HG02943 (cell line): ENCODE results near the gene ZKSCAN8.

Experiments
- ATAC-seq: cut with Tn5 transposase; IDR thresholded peaks from one replicate; pipeline ENCODE4 v1.9.1; 2021; ENCODE audit warnings: mild to moderate bottlenecking, low read depth, moderate library complexity; ENCODE audit not compliant: unreplicated experiment

The ZKSCAN8 gene

DNA sequence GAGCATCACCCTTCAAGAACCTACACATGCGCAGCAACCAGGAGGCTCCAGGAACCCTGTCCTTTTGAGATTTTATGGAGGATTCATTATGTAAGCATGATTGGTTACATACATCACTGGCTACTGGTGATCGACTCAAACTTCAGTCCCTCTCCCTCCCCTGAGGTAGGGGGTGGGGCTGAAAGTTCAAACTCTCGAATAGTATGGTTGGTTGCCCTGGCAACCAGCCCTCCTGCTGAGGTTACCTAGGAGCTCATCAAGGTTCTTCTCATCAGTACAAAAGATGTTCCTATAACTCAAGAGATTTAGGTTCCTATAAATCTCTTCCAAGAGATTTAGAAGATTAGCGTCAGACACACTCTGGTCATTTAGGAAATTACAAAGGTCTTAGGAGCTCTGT lies 61.5 kb downstream of the ZKSCAN8 start:
- no peak for ATAC-seq

DNA sequence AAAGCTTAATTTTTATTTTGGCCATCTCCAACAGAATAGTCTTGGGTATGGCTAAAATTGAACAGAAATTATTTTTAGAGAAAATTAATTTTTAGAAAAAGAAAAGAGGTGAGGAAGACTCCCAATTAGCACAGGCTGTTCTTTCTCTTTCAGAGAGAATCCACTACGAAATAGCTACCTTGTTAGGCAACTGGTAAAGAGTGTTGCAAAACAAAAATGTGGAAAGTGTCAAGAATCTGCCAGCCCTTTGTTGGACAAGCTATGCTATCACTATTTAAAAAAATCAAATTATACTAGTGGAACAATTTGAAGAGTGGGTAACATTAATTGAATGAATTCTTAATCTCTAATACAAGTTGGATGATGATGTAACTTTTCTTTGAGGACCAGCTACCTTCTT lies 64.2 kb downstream of the ZKSCAN8 start:
- no peak for ATAC-seq

- ATAC-seq: no peak
Observed at GRCh38 chr6:28206527-28206926, 64.8 kb downstream of the ZKSCAN8 start.

DNA sequence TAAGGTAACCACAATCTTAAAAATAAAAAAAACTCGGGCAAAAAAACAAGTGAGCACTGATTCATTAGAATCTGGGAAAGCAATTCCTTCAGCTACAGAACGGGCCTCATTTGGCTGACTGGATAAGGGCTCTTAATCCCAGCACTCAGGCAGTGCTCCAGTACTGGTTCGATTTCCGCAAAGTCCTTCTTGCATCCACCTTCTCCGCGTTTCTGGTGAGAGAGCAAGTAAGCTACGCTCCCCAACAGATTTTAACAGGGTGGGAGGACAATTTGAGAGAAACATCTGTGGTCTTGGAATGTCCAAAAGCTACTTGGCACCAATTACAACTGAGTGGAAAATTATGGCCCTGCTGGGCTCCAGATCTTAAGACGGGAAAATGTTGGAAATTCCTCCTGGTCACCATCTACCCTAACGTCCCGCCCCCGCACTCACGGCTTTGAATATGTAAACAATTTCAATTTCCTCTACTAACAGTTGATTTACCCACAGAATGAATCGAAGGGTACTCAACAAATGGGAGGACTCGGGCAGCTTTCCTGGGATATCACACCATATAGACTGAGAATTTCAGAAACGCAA lies 65.3 kb downstream of the ZKSCAN8 start:
- no peak for ATAC-seq

- no peak for ATAC-seq
Observed at GRCh38 chr6:28207510-28208110, 65.9 kb downstream of the ZKSCAN8 start.

DNA sequence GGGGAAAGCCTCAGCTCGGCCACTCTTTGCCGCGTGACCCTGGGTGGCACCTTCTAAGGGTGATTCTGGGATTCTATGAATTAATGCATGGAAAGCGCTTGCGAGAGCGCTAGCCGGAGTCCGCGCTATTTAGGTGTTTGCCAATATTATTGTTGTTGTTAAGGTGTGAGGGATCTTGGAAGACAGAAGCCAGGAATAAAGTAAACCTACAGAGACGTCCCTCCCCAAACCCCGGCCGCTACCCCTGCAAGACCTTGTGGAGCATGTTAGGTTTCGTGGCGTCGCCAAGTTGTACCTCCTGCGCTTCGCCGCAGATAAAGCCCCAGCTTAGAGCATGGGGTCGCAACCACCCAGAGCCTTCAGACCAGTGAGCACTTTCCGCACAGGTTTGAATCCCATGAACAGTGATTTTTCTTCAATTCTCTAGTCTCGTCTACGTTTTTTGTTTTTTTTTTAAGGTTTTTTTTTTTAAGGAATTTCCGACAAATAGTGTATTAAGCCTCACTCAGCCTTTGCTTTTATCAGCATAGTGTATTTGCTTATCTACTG lies 66.5 kb downstream of the ZKSCAN8 start:
- no peak for ATAC-seq
